Retinal pigment epithelial cell (primary cell): Measurements from ENCODE around the gene FOSL1.

ENCODE experiments used
- DNase-seq: peaks from one replicate; pipeline ENCODE4 v3.0.0-alpha.2; 2010; ENCODE audit warnings: low read depth
- H3K4me3 ChIP-seq: 2 replicates; pipeline ENCODE4 v1.5.1; 2011; ENCODE audit warnings: mild to moderate bottlenecking, low read length, control low read depth, moderate library complexity
- CTCF ChIP-seq: conservative IDR thresholded peaks from 2 replicates; pipeline ENCODE4 v1.5.1; 2011; ENCODE audit warnings: low read depth, low read length, control low read depth, inconsistent platforms

Gene FOSL1

GRCh38 chr11:65931773-65932557, 31.8 kb upstream of the FOSL1 start:
- no peak overlapping the region for H3K4me3 ChIP-seq
- DNase-seq: no peak
- TF ChIP-seq CTCF: no peak

- no peak for DNase-seq
- H3K4me3 ChIP-seq: no peak overlapping the region
- no peak for TF ChIP-seq CTCF
Observed at GRCh38 chr11:65928667-65929066, 28.5 kb upstream of the FOSL1 start.

GRCh38 chr11:65927904-65928397, 27.8 kb upstream of the FOSL1 start:
- H3K4me3 ChIP-seq: no peak overlapping the region
- TF ChIP-seq CTCF: no peak
- no peak for DNase-seq

- no peak for DNase-seq
- TF ChIP-seq CTCF: no peak
- no peak overlapping the region for H3K4me3 ChIP-seq
Observed at GRCh38 chr11:65925397-65925796, 25.2 kb upstream of the FOSL1 start.

- DNase-seq: no peak
- TF ChIP-seq CTCF: no peak
- no peak overlapping the region for H3K4me3 ChIP-seq
Observed at GRCh38 chr11:65922565-65922964, 22.4 kb upstream of the FOSL1 start.

- no peak for TF ChIP-seq CTCF
- DNase-seq: no peak
- H3K4me3 ChIP-seq: no peak overlapping the region
Observed at GRCh38 chr11:65921876-65922275, 21.7 kb upstream of the FOSL1 start.

GRCh38 chr11:65921033-65921555, 20.9 kb upstream of the FOSL1 start:
- H3K4me3 ChIP-seq: no peak overlapping the region
- no peak for TF ChIP-seq CTCF
- DNase-seq: no peak
